ENCODE measurements around the gene B4GALNT1.
A peak's percentile ranks its signal among the peaks of the same experiment; 100 is the strongest.

Gene B4GALNT1

GRCh38 chr12:57583008-57583831, 49.8 kb downstream of the B4GALNT1 start:
- peak; percentile 99 for ATAC-seq
- TF ChIP-seq OSR1 (CRISPR knock-in tag; IDR thresholded peaks at IDR 0.05) (no peak), CSRNP3 (CRISPR knock-in tag; IDR thresholded peaks at IDR 0.05) (no peak), ARNTL (CRISPR knock-in tag; IDR thresholded peaks at IDR 0.05; ENCODE audit: borderline replicate concordance, low read depth) (no peak), PPARA (CRISPR knock-in tag; IDR thresholded peaks at IDR 0.05; ENCODE audit: borderline replicate concordance) (no peak), ESRRG (CRISPR knock-in tag; IDR thresholded peaks at IDR 0.05) (no peak), TOX (CRISPR knock-in tag; IDR thresholded peaks at IDR 0.05; ENCODE audit: borderline replicate concordance) (no peak), TSHZ2 (CRISPR knock-in tag; IDR thresholded peaks at IDR 0.05) (no peak), TCF4 (CRISPR knock-in tag; IDR thresholded peaks at IDR 0.05; ENCODE audit: borderline replicate concordance) (no peak), SNAI2 (CRISPR knock-in tag; IDR thresholded peaks at IDR 0.05) (no peak), CREB5 (CRISPR knock-in tag; IDR thresholded peaks at IDR 0.05; ENCODE audit: low read depth) (no peak), GLIS3 (CRISPR knock-in tag; IDR thresholded peaks at IDR 0.05) (no peak), ZFP3 (CRISPR knock-in tag; IDR thresholded peaks at IDR 0.05) (no peak), ISL1 (CRISPR knock-in tag; IDR thresholded peaks at IDR 0.05) (no peak), BACH2 (CRISPR knock-in tag; IDR thresholded peaks at IDR 0.05; ENCODE audit: borderline replicate concordance) (no peak), POU6F1 (CRISPR knock-in tag; IDR thresholded peaks at IDR 0.05; ENCODE audit: borderline replicate concordance, low read depth) (no peak), ZFP30 (CRISPR knock-in tag; IDR thresholded peaks at IDR 0.05) (no peak), ZNF565 (CRISPR knock-in tag; conservative IDR thresholded peaks at IDR 0.05; ENCODE audit: low read depth) (no peak)

- no peak for ATAC-seq
- TF ChIP-seq ZFP3 (CRISPR knock-in tag; IDR thresholded peaks at IDR 0.05) (no peak), OSR1 (CRISPR knock-in tag; IDR thresholded peaks at IDR 0.05) (no peak), ZNF8 (CRISPR knock-in tag; IDR thresholded peaks at IDR 0.05) (no peak), POU6F1 (CRISPR knock-in tag; IDR thresholded peaks at IDR 0.05; ENCODE audit: borderline replicate concordance, low read depth) (no peak), TCF4 (CRISPR knock-in tag; IDR thresholded peaks at IDR 0.05; ENCODE audit: borderline replicate concordance) (no peak), ZNF70 (CRISPR knock-in tag; IDR thresholded peaks at IDR 0.05) (no peak), GLIS3 (CRISPR knock-in tag; IDR thresholded peaks at IDR 0.05) (no peak), PATZ1 (CRISPR knock-in tag; IDR thresholded peaks at IDR 0.05; ENCODE audit: borderline replicate concordance) (no peak), CSDC2 (CRISPR knock-in tag; IDR thresholded peaks at IDR 0.05) (no peak), ZC3H10 (CRISPR knock-in tag; IDR thresholded peaks at IDR 0.05) (no peak), BACH2 (CRISPR knock-in tag; IDR thresholded peaks at IDR 0.05; ENCODE audit: borderline replicate concordance) (no peak), TOX (CRISPR knock-in tag; IDR thresholded peaks at IDR 0.05; ENCODE audit: borderline replicate concordance) (no peak), ARNTL (CRISPR knock-in tag; IDR thresholded peaks at IDR 0.05; ENCODE audit: borderline replicate concordance, low read depth) (no peak), SNAI2 (CRISPR knock-in tag; IDR thresholded peaks at IDR 0.05) (no peak)
These were observed 50.6 kb downstream of the B4GALNT1 start for GRCh38 chr12:57582440-57582839.
